ENCODE data around the gene NCL.
"Not testable (repeated sequence)": the region's sequence is repeated elsewhere in the genome, so short reads cannot be mapped to it uniquely, and the experiment has no call there.

The NCL gene

GRCh38 chr2:231427116-231427515 lies 37.2 kb downstream of the NCL start:
- no peak for FAIRE-seq

- no peak for FAIRE-seq
These were observed 38.2 kb downstream of the NCL start for GRCh38 chr2:231425811-231426703.

- no peak for FAIRE-seq
These were observed 38.9 kb downstream of the NCL start for GRCh38 chr2:231425291-231425810.

GRCh38 chr2:231423176-231423575 lies 41.1 kb downstream of the NCL start:
- no peak for FAIRE-seq

- no peak for FAIRE-seq
These were observed 42.2 kb downstream of the NCL start for GRCh38 chr2:231422056-231422455.

GRCh38 chr2:231421051-231421580 lies 43.2 kb downstream of the NCL start:
- no peak for FAIRE-seq

GRCh38 chr2:231418820-231419640 lies 45.3 kb downstream of the NCL start:
- no peak for FAIRE-seq

- no peak for FAIRE-seq
These were observed 49.3 kb downstream of the NCL start for GRCh38 chr2:231415029-231415428.

GRCh38 chr2:231413921-231414476 lies 50.3 kb downstream of the NCL start:
- FAIRE-seq, result no peak

- FAIRE-seq, result no peak
These were observed 50.8 kb downstream of the NCL start for GRCh38 chr2:231413456-231413855.

GRCh38 chr2:231412618-231412963 lies 51.7 kb downstream of the NCL start:
- FAIRE-seq, result no peak

- no peak for FAIRE-seq
These were observed 52.3 kb downstream of the NCL start for GRCh38 chr2:231411831-231412617.

- no peak for FAIRE-seq
These were observed 53.0 kb downstream of the NCL start for GRCh38 chr2:231411237-231411636.

- no peak for FAIRE-seq
These were observed 53.8 kb downstream of the NCL start for GRCh38 chr2:231410293-231411004.

- FAIRE-seq, result no peak
These were observed 54.5 kb downstream of the NCL start for GRCh38 chr2:231409776-231410175.

- not testable (repeated sequence) for FAIRE-seq
These were observed 56.0 kb downstream of the NCL start for GRCh38 chr2:231408304-231408703.

- FAIRE-seq, result not testable (repeated sequence)
These were observed 56.6 kb downstream of the NCL start for GRCh38 chr2:231407686-231408085.

GRCh38 chr2:231405601-231406367 lies 58.5 kb downstream of the NCL start:
- not testable (repeated sequence) for FAIRE-seq

- FAIRE-seq, result not testable (repeated sequence)
These were observed 60.1 kb downstream of the NCL start for GRCh38 chr2:231404183-231404578.

All from colon (tissue), 2 donors.